ENCODE results near the gene LZTS2.

Gene LZTS2

DNA sequence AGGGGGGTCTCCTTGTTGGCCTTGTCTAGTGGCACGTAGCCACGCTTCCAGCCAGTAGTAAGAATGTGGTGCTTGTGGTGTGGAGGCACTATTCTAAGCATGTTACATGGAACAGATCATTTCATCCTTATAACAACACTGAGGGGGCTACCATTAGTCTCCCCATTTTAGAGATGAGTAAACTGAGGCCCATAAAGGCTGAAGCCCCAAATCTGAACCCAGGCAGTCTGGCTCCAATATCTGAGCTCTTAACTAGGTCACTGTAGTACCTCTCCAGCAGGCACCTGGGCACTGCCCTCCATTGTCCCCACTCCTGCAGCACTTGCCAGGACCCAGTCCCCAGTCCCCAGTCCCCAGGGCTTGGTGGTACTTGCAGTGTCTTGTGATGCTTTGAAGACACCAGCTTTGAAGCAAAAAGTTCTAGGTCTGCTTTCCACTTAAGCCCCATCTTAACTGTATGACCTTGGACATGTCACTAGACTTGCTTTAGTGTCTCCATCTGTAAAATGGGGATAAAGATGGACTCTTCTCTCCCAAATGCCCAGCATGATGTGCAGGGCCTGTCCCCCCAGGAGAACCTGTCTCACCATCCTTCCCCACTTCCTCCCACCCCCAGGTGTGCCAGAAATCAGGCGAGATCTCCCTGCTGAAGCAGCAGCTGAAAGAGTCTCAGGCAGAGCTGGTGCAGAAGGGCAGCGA lies 6.4 kb downstream of the LZTS2 start:
- no peak for TF ChIP-seq CTCF (IDR thresholded peaks at IDR 0.05; ENCODE audit: insufficient read depth, low read depth, low read length, missing control alignments)
- no peak overlapping the region for H3K4me3 ChIP-seq (ENCODE audit: low read length)
- DNase-seq (ENCODE audit: low read depth): no peak

GRCh38 chr10:101006593-101007098 lies 7.0 kb downstream of the LZTS2 start:
- no peak for DNase-seq (ENCODE audit: low read depth)
- TF ChIP-seq CTCF (IDR thresholded peaks at IDR 0.05; ENCODE audit: insufficient read depth, low read depth, low read length, missing control alignments): no peak
- no peak overlapping the region for H3K4me3 ChIP-seq (ENCODE audit: low read length)

DNA sequence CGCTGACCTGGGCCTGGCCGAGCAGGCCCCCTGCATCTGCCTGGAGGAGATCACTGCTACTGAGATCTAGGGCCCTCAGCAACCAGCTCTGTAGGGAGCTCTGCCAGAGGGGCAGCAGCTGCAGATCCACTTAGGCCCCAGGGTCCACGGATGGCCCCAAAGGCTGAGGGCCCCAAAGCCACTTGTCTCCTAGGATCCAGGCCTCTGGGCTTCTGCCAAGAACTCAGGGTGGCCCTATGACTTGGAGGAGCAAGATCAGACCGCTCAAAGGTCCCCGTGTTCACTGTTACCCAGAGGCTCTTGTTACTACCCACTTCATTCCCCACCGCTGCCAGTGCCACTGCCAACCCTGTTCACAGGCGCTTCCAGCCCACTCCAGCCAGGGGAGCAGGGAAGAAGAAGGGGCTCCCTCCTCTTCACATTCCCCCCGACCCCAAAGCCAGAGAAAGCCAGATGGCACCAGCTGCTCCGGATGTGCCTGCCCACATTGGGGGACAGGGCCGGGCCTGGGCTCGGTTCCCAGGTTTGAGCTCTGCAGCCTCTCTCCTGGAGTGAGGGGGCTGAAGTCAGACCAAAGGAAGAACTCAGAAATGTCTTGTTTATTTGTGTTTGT lies 7.6 kb downstream of the LZTS2 start:
- no peak overlapping the region for H3K4me3 ChIP-seq (ENCODE audit: low read length)
- no peak for TF ChIP-seq CTCF (IDR thresholded peaks at IDR 0.05; ENCODE audit: insufficient read depth, low read depth, low read length, missing control alignments)
- DNase-seq (ENCODE audit: low read depth): no peak

- H3K4me3 ChIP-seq (ENCODE audit: low read length): no peak overlapping the region
- DNase-seq (ENCODE audit: low read depth): no peak
- no peak for TF ChIP-seq CTCF (IDR thresholded peaks at IDR 0.05; ENCODE audit: insufficient read depth, low read depth, low read length, missing control alignments)
Measured at GRCh38 chr10:101007915-101008822, 8.6 kb downstream of the LZTS2 start.

DNA sequence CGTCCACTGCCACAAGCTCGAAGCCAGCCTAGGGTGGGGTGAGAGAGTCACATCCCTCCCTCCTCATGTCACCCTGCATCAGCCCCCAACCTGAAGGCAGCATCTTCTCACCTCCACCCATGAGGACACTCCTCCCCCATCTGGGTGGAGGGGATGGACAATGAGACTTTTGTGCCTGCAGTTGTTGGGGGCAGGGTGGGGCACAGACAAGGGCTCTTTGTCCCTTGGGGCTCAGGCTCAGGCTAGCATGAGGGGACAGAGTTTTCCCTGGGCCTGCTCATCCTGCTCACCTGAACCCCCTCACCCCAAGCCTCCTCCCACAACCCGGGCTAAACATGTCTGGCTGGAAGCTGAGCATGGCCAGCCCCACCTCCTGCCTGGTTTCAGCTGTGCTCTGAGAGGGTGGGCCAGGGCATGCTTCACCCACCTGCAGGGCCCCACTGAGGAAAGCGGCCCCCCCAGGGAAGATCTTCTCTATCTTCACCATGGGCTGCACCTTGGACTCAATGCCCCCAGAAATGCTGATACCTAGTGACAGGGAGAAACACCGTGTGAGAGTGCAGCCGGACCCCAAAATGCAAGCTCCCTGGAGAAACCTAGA lies 9.3 kb downstream of the LZTS2 start:
- TF ChIP-seq CTCF (IDR thresholded peaks at IDR 0.05; ENCODE audit: insufficient read depth, low read depth, low read length, missing control alignments): no peak
- DNase-seq (ENCODE audit: low read depth): no peak
- no peak overlapping the region for H3K4me3 ChIP-seq (ENCODE audit: low read length)

DNA sequence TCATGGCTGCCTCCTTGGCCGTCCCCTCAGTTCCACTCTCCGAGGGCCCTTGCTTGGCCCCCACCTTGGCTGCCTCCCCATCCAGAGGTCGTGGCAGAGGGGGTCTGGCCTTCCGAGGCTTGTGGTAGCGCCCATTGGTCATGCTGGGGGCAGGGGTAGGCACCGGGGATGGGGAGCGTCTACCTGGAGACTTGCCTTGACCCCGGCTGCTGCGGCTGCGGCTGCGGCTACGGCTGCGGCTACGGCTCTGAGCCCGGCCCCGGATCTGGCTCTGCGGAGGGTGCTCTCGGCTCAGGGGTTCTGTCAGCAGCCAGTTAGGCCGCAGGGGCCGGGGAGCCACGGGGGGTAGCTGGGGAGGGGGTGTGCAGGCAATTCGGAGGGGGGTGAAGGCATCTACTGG lies 10.7 kb downstream of the LZTS2 start:
- DNase-seq (ENCODE audit: low read depth): no peak
- no peak for TF ChIP-seq CTCF (IDR thresholded peaks at IDR 0.05; ENCODE audit: insufficient read depth, low read depth, low read length, missing control alignments)
- no peak overlapping the region for H3K4me3 ChIP-seq (ENCODE audit: low read length)
